GM12878 (cell line): ENCODE measurements around the gene KRT71.
A peak's percentile ranks its signal among the peaks of the same experiment; 100 is the strongest.

Source experiments
- BACH1 ChIP-seq: fragments of 450-650 bp; IDR thresholded peaks from 2 replicates; pipeline ENCODE4 v1.6.1; 2017; ENCODE audit warnings: mild to moderate bottlenecking, borderline replicate concordance
- BRCA1 ChIP-seq: IDR thresholded peaks from 2 replicates; pipeline ENCODE4 v1.6.1; 2011; ENCODE audit warnings: low read depth, low read length, improper control_type of control experiment
- JUND ChIP-seq: IDR thresholded peaks from 2 replicates; pipeline ENCODE4 v1.6.1; 2012; ENCODE audit warnings: low read depth, mild to moderate bottlenecking, low read length, improper control_type of control experiment, moderate library complexity
- MEF2B ChIP-seq: fragments of 450-650 bp; IDR thresholded peaks from 2 replicates; pipeline ENCODE4 v1.6.1; 2018; ENCODE audit warnings: mild to moderate bottlenecking, moderate library complexity; ENCODE audit not compliant: partially characterized antibody, poor library complexity, severe bottlenecking
- POLR2A ChIP-seq: IDR thresholded peaks from 2 replicates; pipeline ENCODE4 v1.6.1; 2011; ENCODE audit warnings: low read depth, mild to moderate bottlenecking, low read length
- TF ChIP-seq, protein P1 (sequence below): fragments of 450-650 bp; IDR thresholded peaks from 2 replicates; pipeline ENCODE4 v1.6.1; 2014; ENCODE audit warnings: mild to moderate bottlenecking
- TF ChIP-seq, protein P2 (sequence below), 3 experiments: IDR thresholded peaks in 2 of 3; conservative IDR thresholded peaks in 1 of 3; 2 replicates each; pipeline ENCODE4 v1.5.1; 2011; ENCODE audit warnings: low read depth in 3 of 3, low read length in 3 of 3, mild to moderate bottlenecking in 3 of 3, control low read depth in 2 of 3, moderate library complexity in 2 of 3, inconsistent platforms in 1 of 3, mixed read lengths in 1 of 3; ENCODE audit not compliant: control insufficient read depth in 2 of 3, insufficient read depth in 1 of 3; ENCODE audit errors: extremely low read depth in 1 of 3

- TF ChIP-seq MEF2B: peak; percentile 39
- no peak for TF ChIP-seq BACH1
- no peak for TF ChIP-seq POLR2A
- TF ChIP-seq JUND: no peak
- TF ChIP-seq, protein P1, sequence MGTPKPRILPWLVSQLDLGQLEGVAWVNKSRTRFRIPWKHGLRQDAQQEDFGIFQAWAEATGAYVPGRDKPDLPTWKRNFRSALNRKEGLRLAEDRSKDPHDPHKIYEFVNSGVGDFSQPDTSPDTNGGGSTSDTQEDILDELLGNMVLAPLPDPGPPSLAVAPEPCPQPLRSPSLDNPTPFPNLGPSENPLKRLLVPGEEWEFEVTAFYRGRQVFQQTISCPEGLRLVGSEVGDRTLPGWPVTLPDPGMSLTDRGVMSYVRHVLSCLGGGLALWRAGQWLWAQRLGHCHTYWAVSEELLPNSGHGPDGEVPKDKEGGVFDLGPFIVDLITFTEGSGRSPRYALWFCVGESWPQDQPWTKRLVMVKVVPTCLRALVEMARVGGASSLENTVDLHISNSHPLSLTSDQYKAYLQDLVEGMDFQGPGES: no peak
- TF ChIP-seq, protein P2, sequence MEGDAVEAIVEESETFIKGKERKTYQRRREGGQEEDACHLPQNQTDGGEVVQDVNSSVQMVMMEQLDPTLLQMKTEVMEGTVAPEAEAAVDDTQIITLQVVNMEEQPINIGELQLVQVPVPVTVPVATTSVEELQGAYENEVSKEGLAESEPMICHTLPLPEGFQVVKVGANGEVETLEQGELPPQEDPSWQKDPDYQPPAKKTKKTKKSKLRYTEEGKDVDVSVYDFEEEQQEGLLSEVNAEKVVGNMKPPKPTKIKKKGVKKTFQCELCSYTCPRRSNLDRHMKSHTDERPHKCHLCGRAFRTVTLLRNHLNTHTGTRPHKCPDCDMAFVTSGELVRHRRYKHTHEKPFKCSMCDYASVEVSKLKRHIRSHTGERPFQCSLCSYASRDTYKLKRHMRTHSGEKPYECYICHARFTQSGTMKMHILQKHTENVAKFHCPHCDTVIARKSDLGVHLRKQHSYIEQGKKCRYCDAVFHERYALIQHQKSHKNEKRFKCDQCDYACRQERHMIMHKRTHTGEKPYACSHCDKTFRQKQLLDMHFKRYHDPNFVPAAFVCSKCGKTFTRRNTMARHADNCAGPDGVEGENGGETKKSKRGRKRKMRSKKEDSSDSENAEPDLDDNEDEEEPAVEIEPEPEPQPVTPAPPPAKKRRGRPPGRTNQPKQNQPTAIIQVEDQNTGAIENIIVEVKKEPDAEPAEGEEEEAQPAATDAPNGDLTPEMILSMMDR (IDR thresholded peaks at IDR 0.05 in 2 of 3, conservative IDR thresholded peaks at IDR 0.05 in 1 of 3; ENCODE audit: control insufficient read depth in 2 of 3, extremely low read depth in 1 of 3, insufficient read depth in 1 of 3, low read depth in 3 of 3, low read length in 3 of 3): no peak
- TF ChIP-seq BRCA1: no peak
Observed at GRCh38 chr12:52575256-52575655, 22.3 kb upstream of the KRT71 start.
